GM19324 (cell line): ENCODE results near the gene C1QTNF8.

Experiments
- ATAC-seq: cut with Tn5 transposase; IDR thresholded peaks from one replicate; pipeline ENCODE4 v1.9.1; 2021; ENCODE audit warnings: mild to moderate bottlenecking, moderate library complexity; ENCODE audit not compliant: unreplicated experiment, low FRiP score

C1QTNF8 gene

DNA sequence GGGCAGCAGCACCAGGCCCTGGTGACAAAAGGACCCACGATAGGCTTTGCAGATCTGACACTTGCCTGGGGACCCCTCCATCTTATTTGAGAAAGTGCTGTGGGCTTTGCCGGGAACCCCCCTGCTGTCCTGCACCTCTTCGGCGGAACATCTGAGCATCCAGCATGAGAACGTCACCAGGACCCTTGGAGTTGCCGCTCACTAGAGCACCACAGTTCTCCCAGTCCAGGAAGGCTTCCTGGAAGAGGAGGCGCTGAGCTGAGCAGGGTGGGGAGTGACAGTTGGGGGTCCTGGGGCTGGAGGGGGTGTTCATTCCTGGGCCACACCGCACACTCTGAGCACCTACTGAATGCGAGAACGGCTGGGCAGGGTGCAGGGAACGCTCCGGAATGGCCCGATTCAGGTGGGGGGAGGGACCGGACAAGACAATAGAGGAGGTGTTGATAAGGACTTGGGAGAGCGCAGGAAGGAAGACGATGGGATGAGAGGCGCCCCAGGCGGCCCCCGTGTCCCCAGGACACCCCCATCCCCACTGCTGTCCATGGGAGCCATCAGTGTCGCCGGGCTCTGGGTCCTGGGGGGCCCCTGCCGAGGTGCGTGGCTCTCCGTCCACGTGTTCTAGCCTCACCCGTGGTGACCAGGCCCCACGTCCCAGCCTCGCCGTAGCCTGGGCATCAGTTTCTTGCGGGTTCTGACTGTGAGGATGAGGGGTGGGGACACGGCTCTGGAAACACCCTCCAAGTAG, 32.1 kb upstream of the C1QTNF8 start:
- no peak for ATAC-seq

DNA sequence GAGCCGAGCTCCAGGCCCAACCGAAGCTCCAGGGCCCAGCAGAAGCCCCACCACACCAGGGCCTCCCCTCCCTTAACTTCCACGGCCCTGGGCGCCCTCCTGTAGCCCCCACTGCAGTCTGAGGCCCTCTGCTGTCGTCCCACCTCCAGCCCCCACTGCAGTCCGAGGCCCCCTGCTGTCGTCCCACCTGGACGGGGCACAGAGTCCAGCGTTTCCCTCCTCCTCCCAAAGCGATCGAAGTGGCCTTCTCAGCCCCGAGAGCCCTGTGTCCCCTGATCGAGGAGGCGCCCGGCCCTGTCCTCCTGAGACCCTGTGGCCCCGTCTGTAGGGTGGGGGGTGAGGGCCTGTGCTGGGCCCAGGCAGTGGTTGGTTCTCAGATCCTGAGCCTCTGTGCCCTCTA, 31.1 kb upstream of the C1QTNF8 start:
- ATAC-seq: no peak

DNA sequence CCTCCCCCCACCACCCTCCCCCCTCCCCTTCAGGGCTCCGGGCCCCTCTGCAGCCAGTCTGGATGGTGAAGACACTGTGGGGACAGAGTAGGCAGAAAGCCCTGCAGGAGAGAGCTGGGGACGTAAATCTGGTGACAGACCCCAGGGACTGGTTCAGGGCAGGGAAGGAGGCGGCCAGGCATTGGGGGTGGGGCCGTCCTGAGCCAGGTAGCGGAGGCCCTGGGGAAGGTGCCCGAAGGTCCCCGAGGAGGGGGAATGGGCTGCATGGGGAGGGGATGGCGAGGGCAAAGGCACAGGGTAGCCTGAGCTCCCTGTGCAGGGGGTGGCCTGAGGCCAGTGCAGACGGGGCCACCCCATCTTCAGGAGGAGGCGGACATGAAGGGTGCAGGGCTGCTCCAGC, 30.5 kb upstream of the C1QTNF8 start:
- no peak for ATAC-seq

DNA sequence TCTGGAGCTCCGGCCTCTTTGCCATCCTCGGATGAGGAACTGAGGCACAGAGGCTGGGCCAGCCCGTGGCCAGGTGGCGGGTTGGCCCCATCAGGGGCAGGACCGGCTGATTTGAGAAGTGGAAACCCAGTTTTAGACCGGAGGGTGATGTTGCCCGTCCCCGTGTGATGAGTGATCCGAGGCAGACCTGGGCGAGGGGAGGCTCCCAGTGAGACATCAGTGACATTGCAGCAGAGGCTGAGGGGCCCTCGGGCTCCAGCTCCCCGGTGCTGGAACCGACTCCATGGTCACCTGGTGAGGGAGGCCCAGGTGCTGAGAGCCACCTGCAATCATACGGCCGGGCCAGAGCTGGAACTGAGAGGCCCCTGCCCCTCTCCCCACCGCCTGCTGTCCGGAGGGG, 30.0 kb upstream of the C1QTNF8 start:
- no peak for ATAC-seq

DNA sequence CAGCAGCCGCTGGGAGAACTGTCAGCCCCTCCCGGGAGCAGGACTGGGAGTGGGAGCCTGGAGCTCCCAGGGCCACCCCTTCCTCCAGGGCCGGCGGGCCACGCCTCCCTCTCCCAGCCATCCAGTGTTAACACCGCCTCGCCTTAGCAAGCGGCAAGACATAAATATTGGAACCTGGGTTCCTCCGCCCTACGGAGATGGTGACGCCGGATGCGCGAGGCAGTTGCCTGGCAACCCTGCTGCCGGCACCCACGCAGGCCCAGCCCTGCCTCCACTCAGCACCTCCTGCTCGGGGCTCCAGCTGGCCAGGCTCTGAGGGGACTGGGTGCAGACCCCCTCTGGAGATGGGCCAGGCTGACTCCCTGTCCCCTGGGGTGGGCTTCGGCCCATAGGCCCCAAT, 29.4 kb upstream of the C1QTNF8 start:
- ATAC-seq: no peak

DNA sequence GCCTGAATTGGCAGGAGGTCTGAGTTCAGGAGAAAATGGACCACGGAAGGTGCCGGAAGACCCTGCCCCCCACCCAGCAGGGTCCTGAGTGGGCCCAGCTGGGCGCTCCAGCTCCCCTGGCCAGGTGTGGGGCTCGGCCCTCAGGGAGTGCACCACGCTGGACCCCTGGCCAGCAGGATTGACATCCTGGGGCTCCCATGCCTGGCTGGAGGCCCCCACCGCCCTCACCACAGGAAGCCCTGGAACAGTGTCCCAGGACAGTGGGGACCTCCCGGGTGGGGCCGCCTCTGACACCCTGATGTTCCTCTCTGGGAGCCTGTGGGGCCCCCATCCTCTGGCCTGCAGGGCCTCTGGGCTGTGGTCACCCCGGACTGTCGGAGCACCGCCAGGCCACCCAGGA, 28.8 kb upstream of the C1QTNF8 start:
- no peak for ATAC-seq

DNA sequence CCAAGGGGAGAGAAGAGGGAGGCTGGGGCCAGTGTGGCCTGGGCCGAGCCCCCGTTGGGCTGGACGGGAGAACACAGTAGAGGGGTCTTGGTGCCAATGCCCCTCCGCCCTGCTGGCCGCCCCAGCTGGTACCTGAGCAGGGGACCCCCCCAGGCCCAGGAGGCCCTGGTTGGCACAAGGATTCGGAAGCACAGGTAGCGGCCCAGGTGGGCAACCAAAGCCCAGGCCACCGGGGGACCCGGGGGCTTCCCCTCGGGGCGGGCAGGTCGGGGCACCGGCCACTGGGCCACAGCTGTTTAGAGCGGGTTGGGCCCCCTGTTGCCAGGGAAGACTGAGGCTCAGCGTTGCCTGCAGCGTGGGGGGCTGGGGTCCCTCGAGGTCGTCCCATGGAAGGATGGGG, 28.2 kb upstream of the C1QTNF8 start:
- no peak for ATAC-seq

DNA sequence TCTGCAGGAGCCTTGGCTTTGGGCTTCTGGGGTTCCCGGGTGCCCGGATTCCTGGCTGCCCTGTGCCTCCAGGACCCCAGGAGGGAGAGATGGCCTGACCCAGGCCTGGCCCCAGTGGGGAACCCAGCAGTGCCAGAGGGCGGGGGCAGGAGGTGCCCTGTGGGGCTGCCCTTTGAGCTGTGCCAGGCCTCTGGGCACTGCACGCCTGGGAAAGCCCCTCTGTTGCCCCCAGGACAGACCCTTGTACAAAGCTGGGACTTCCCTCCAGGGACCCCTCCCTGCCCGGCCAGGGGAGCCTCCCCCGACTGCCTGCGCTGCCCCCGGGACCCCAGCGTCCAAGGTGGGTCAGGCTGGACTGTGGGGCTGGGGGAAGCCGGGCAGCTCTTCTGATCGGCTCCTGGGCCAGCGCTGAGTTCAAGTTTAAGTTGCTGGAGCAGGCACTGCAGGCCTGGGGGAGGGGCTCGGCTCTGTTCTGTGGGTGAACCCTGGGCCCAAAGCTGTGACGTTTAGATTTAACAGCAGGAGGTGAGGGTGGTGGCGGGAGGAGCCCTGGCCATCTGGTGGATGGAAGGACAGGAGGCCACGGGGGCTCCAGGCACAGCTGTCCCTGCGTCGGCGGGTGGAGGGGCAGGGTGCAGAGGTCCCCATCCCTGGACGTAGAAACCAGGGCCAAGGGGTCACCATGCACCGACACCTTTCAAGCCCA, 27.6 kb upstream of the C1QTNF8 start:
- ATAC-seq: no peak

DNA sequence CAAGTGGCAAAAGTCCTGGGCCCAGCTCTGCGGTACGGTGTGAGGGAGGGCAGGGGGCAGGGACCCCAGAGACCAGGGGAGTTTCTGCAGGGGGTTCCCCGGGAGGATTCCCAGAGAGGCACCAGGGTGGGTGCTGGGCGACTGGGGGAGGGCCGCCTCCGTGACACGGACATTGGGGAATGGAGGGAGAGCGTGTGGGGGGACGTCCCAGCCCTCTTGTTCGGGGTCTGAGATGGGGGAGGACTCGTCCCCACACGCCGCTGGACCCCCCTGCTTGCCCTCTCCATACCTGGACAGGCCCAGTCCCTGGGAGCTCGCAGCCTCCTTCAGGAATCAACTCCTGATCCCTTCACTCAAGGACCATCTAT, 26.3 kb upstream of the C1QTNF8 start:
- no peak for ATAC-seq

DNA sequence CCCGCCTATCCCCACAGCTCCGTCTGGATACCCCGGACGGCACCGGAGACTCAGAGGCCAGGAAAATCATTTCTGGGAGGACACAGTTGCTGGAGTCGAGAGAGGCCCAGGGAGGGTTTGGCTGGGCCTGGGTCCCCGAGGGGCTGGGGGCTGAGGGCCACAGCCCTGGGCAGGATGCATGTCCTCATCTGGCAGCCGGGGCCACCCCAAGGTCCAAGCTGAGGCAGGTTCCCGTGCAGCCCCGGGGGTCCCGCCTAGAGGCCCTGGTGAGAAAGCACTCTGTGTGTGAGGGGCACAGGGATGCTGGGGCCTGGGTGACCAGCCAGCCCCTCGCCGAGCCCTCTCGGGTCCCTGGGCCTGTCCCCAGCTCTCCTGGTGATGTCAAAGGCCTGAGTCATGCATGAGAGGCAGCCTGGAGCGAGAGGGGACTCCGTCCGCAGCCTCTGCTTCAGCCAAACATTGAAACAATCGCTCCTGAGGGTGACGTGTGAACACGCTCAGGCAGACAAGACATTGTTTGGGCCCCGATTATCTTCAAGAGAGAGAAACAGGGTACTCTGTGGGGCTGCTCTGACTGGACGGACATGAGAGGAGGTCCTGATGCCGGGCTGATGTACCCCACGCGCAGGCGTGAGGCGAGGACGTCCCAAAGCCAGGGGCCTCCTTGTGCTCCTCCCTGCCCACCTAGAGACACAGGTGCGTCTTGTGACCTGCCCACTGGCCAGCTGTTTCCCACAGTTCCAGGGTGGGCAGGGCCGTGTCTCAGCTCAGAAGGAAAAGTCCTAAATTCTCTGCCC, 25.8 kb upstream of the C1QTNF8 start:
- ATAC-seq: no peak

DNA sequence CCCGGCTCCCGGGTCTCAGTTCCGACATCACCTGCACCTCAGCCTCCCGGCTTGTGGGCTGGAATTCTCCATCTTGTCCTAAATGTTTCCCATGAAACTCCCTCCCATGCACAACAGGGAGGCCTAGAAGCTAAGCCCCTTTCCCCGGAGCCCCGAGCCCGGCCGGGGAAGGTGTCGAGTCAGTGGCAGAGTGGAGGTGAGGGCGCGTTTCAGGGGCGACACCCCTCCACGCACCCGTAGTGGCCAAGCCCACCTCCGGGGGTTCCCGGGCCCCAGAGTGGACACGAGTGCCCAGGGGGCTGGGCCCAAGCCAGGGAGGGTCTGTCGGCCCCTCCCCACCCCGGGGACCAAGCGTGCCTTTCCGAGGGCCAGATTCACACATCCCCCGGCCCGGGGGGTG, 25.0 kb upstream of the C1QTNF8 start:
- ATAC-seq: no peak

DNA sequence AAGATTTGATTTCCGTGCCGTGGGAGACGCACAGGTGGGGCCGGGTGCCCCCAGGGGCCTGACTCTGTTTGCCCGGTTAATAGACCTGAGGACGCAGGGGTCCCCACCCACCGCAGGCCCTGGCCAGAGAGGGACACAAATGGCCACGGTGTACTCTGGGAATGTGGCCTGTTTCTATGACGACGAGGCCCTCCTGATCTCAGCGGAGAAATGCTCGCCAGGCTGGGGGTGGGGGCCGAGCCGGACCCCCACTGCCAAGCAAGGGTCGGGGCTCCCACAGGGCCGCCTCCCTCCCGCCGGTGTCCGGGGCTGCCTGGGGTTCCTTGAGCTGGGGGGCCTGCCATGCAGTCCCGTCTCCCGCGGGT, 24.5 kb upstream of the C1QTNF8 start:
- ATAC-seq: no peak

DNA sequence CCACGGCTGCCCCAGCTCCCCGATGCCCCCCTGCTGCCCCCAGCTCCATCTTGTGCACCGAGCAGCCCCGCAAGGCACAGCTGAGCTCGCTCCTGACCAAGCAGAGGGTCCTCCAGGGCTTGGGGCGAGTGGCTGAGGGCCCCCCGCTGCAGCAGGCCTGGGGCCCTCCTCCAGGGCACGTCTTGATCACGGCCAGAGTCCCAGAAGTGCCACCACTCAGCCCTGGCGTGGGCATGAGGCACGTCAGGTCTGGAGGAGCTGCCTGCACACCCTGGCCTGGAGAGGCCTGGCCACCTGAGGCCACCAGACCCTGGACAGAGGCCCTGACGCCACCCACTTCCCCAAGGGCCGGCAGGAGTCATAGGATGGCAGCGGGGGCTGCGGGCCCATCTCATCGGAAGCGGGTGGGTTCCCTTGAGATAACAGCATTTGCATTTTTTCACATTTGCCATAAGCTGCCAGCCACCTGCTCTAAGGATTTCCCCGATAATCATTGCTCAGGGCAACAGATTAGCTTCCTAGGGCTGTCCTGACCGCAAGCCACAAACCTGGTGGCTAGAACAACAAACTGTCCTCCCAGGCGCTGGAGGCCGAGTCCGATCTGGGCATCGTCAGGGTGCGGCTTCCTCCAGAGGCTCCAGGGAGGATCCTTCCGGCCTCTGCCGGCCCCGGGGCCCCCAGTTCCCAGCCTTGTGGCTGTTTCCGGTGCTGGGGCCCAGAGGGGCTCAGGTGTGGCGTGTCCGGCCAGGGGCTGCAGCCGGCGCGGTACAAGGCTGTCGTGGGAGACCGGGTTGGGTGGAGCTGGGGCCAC, 23.9 kb upstream of the C1QTNF8 start:
- no peak for ATAC-seq

DNA sequence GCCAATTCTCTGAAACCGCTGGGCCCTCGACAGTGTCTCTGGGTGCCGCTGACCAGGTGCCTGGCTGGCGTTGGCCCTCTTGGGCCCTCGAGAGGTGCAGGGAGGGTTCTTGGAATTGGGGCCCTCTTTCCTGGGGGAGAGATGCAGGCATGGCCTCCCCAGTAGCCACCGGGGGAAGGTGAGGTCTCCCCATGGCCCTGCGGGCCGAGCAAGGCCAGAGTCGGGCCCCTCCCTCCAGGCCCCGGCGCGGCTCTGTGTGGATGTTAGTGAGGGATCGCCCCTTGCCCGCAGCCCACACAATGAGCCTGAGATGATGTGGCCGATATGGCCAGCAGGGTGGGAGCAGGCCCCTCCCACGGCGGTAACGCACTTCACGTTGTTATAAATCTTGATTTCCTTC, 23.1 kb upstream of the C1QTNF8 start:
- no peak for ATAC-seq

DNA sequence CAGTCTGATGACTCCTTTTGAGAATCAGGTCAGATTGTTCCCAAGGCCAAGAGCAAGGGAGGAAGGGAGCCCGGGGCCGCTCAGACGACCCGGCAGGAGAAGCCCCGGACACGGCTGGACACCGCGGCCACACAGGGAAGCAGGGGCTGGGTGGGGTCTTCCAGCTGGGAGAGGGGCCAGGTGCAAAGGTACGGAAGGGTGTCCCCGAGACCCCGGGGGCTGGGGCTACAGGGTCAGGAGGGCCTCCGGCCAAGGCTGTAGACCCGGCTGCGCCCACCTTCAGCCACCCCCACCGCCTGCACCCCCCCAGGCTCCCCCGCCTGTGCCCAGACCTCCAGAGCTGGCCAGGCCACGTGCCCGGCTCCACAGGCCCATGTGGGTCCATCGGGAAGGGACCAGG, 21.9 kb upstream of the C1QTNF8 start:
- no peak for ATAC-seq

DNA sequence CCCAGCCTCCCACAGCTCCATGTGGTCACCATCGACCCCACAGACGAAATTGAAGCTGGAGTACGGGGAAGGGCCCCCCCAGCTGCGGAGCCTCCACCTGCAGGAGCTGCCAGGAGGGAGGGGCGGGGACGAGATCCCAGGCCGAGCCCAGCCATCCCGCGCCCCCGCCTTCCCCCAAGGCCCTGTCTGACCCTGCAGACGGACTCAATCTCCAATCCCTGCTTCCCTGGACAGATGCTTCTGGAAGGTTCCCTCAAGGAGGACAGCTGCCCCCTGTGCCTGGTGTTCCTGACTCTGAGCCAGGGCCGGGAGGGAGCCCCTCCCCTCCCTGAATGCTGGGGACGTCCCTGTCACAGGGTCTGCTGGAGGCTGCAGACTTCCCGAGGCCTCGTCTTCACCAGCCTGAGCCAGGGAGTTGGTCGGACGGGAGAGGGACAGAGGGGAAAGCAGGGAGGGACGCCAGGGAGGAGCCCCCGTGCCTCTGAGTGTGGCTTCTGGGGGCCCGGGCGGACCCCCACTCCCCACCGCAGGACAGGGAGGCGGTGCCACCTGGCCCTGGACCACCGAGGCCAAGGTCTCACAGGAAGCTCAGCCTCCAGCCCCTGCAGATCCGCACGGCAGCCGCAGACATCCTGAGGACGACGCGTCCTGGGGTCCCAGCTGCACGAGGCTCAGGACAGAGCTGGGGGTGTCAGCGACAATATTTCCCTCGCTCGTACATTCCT, 21.3 kb upstream of the C1QTNF8 start:
- ATAC-seq: no peak

DNA sequence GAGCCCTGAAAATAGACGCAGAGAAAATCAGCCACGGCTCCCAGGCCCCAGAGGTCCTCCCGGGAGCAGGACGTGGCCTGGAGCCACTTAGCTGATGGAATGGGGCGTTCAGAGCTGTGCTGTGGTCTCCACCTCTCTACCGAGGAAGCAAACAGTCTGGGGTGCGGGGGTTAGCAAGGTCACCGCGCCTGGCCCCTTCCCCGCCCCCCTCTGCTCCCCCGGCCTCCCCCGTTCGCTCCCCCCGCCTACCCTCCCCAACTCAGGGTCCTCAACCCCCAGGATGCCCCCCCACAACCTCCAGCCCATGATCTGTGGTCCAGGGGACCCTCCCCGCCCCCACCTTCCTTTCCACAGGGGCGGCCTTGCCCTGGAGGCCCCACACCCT, 20.6 kb upstream of the C1QTNF8 start:
- ATAC-seq: no peak

DNA sequence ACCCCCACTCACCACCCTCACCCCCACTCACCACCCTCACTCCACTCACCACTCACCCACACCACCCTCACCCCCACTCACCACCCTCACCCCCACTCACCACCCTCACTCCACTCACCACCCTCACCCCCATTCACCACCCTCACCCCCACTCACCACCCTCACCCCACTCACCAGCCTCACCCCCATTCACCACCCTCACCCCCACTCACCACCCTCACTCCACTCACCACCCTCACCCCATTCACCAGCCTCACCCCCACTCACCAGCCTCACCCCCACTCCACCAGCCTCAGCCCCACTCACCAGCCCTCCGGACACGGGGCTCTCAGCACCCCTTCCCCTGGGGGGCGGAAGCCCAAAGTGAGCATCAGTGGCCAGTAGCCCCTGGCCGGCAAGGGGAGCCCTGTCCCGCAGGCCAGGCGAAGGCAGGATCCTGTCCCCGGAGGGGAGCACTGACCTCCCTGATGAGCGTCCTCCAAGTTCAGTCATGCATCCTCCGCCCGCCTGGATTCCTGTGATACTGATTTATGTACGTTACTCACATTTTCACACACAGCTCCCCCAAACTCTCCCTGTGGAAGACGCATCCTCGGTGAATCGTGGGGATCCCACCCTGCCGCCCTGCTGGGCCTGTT, 18.0 kb upstream of the C1QTNF8 start:
- ATAC-seq: no peak

DNA sequence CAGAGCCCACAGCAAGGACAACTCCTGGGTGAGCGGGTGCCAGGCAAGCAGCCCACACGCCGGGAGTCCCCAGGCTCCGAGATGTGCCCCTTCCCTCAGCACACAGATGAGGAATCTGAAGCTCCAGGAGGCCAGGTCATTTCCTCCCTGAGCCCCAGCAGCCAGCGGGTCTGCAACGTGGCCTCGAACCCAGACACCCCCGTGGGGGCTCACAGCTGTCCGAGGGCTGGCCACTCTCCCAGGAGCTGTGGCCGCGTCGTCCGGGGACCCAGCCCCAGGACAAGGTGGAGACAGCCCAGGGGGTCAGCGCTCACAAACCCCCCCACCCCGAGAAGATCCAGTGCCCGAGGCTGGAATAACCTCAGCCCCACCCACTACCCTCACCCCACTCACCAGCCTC, 17.4 kb upstream of the C1QTNF8 start:
- ATAC-seq: no peak
